HG02678 (cell line): ENCODE results near the gene NAA11.
"Not testable (repeated sequence)": the region's sequence is repeated elsewhere in the genome, so short reads cannot be mapped to it uniquely, and the experiment has no call there.

Experiments
- ATAC-seq: cut with Tn5 transposase; IDR thresholded peaks from one replicate; pipeline ENCODE4 v1.9.1; 2021; ENCODE audit warnings: mild to moderate bottlenecking, moderate library complexity; ENCODE audit not compliant: unreplicated experiment

Gene NAA11

DNA sequence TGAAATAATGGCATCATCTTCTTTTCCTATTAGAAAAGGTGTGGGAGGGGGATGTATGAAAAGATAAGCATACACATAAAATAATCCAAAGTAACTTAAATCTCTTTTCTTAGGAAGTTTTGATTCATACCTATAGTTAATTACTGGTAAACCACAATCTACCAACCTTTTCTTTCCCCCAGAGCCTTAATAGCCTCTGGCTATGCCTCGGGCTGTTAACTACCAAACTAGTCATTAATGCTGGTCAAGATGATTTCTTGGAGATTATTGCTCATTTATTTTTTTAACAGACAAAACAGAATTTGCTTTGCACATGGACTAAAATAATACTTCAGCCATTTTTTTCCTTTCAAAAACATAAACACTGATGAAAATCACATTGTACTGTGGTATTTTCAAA lies 16.9 kb downstream of the NAA11 start:
- no peak for ATAC-seq

DNA sequence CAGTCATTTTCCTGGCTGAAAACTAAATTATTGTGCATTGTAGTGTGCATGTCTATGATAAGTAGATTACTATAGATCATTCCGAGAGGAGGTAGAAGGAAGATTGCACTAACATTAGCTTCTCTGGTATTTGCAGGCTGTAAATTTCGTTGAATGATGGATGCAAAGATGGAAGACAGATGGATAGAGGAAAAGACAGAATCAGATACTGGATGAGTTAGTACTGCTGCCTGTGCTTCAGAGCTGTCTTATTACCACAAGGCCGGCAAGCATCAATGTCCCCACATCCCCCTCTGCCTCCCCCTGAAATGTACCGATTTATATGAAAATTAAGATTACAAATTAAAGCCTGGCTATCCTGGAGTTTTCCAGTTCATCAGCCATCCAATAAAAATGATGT lies 17.7 kb downstream of the NAA11 start:
- no peak for ATAC-seq

DNA sequence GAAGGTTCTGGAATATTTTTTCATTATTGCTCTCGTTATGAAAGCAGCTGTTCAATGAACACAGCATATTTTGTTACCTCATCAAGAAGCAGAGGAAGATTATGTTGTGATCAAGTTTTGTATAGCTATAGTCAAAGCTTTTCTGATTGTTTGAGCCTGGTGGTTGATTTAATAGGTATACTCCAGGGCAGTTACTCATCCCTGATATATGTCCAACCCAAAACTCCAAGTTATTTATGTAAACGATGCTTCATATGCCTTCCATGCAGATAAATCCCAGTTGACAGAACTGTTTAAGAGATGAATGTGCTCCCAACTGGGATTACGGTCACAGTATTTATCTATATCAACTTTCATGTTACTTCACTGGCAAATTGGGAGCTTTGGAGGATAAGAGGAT lies 19.1 kb downstream of the NAA11 start:
- no peak for ATAC-seq

DNA sequence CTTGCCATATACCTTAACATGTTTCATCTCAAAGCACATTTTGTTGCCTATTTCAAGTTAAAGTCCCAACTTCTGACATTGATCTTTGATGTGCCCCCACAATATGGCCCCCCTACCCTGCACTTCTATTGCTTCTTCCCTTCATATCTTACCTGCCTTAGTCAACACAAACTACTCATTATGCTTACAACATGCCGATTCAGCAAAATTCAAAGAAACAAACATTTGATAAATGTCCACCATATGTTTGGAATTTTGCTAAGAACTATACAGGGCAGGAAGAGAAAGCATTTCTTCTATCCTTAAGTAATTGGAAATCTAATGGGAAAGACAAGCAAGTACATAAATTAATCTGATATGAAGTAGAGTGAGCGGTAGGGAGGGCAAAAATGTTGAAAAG lies 25.6 kb downstream of the NAA11 start:
- ATAC-seq: no peak

DNA sequence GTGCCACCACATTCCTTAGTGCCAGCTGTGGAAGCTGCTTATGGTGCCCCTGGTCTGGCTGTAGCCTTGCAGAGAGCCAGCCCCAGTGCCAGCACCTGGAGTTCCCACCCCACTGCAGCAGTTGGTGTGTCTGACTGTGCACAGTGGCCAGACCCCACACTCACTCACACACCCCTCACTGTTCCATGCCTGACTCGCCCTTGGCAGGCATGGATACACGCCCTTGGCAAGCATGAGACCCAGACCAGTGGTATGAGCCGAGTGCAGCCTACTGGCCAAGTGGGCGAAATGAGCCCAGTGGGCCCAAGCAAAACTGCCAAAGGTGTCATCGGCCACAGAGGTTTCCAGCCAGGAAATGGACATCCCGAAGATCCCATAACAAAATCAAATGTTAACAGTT lies 27.4 kb downstream of the NAA11 start:
- ATAC-seq: no peak

DNA sequence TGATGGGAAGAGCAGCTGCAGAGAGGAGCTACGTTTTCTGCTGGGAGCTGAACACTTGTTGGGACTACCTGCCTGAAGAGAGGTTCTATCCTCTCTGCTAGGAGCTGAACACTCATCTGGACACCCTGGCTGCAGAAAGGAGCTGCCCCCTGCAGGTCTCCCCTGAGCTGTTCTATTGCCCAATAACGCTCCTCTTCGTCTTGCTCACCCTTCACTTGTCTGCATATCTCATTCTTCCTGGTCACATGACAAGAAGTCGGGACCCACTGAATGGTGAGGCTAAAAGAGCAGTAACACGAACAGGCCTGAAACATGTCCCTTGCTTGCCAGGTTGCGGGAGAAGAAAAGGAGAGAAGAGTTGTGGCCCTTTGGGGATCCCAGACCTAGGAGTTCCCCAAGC lies 27.8 kb downstream of the NAA11 start:
- no peak for ATAC-seq

DNA sequence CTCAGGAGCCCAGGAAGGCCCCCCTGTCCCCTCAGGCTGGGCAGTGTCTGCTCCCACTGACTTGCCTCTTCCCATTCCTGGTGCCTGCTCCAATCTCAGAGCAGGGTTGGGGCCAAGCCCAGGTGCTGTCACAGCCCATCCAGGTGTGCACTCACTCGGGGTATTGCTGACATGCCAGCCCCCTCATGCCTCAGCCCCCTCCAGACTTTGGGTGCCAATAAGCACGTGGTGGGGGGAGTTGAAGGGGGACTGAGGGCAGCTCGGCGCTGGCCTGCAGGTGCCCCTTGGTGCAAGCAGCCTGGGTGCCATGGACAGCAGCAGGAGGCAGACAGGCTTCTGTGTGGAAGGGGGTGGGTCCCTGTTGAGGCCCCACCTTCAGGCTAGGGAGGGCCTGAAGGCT lies 28.4 kb downstream of the NAA11 start:
- no peak for ATAC-seq

DNA sequence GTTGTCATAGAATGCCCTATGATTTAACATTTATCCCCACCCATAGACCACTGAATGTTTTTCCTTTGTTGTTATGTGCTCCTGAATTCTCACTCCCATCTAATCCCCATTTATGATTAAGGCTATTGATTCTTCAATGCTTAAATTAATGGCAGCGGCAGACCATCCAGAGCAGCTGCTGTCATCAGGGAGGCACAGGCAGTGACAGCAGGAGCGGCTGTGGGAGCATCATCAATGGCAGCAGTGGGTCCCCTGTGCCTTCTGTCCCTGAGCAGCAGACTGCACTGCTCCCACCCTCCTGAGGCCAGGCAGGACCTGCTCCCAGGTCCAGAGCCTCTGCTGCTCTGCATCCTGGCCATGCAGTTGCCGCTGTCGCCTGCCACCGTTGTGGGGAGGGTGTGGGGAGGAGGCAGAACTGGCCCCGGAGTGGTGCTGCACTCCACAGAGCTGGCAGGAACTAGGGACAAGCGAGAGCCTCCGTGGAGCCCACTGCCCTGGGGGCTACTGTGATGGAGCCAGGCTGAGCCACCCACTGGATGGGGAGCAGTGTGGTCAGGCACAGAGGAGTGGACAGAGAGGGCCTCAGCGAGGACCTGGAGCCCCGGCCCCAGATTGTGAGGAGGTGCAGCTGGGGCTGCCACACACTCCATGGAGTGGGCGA lies 29.0 kb downstream of the NAA11 start:
- no peak for ATAC-seq

DNA sequence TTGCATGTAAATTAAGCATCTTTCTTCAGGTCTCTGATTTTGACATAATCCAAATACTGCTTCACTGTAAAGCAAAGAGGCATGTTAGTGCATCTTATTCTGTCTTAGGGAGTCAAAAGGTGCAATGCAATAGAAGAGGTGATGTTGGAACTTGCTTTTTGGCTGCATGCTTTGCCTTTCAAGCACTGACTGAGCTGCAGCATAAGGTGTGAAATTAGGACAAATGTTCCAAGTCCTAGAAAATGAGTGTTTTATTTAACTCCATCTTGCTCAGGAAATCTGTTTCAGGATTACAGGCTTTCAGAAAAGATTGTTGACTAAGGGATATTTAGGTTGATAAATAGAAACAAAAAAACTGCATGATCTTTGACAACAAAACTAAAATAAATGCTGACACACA lies 30.8 kb downstream of the NAA11 start:
- ATAC-seq: no peak

DNA sequence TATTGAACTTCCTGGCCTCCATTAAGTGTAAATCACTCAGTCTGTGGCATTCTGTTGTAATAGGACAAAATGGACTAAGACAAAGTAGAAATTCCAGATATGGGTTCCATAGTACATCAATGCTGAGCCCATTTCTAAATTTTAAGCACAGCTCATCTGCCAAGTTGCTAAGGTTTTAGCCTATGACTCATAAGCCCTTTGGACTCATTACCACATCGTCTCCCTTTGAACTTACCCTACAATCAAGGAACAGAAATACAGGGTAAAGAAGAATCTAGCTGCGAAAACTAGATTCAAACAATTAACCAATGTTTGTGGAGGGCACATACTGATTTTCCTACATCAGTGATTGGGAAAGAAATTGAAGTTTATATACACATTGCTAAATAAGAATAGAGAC lies 31.8 kb downstream of the NAA11 start:
- no peak for ATAC-seq

DNA sequence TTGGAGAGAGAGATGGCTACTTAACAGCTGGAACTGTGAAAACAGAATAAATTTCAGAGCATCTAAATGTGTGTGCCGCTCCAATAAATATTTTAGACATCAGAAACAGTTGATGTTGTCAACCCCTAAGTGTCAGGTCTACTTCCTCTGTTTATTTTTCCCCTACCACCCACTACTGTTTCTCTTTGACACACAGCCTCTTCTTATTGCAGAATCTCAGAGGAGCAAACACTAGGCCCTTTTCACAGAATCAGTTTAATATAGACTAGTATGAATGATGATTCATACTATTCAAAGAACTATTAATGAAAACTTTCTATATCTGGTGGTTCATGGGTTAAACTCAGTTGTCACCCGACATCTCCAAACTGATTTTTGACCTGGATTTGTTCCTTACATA lies 33.9 kb downstream of the NAA11 start:
- no peak for ATAC-seq

DNA sequence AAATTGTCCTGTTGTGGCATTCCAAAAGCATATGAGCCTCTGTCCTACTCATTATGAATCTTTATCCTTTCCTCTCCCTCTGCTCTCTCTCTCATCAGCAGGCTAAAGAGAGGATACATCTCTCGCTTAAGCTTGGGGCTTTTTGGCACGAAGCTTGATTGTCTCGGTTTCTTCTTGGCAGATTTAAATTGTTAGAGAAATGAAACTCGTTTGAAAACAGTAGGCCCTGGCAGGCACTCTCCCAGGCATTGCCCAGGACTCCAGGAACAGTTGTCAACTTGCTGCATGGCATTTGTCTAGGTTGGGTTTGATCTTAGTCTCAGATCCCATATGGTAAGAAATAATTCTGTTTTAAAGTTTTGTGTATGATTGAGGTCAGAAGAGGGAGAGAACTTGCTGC lies 35.5 kb downstream of the NAA11 start:
- no peak for ATAC-seq

DNA sequence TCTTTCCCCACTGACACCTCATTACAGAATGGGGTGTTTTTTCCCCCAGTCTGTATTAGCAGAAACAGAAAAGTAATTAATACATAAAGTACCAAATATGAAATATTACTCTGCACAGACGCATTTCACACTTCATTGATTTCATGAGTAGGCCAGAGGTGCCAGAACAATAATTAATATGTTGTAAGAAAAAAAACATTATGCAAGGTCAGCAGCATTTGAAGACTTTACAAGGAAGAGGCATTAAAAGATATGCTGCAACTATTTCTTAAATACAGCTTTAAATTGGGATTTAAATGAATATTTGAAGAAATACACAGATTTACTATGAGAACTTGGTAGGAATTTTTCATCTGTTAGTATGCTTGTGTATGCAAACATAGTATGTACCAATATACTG lies 37.7 kb downstream of the NAA11 start:
- no peak for ATAC-seq

DNA sequence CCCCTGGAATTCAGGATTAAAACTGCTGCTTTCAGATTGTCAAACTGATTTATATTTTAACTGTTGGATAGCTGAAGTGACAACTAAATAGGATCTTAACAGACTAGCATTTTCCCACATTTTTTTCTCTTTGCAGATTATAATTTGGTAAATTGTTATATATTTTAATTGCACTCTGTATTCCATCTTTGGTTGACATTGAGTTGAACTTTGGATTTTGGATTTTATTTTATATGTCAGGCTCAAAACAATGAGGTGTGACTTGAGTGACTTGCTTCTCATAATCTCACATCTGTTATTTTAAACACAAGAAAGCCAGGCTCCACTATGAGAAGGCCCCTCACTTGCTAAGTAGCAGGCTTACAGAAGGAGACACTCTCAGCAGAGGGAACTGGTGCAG lies 38.1 kb downstream of the NAA11 start:
- no peak for ATAC-seq

DNA sequence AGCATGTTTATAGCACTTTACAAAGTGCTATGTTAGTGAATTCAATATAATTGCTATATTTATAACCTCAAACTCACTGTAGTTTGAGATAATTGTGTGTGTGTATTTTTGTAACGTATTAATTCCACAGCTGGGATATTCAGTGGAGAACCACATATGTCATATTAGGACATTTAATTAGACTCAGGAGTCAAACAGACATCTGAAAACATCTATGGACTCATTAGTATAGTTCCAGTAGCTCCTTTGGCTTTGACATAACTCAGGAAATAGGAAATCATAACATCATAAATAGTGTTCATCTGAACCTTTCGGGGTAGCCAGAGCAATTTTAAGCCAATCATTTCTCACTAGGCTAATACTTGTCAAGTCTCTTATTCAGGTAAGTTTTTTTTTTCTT lies 38.8 kb downstream of the NAA11 start:
- no peak for ATAC-seq

DNA sequence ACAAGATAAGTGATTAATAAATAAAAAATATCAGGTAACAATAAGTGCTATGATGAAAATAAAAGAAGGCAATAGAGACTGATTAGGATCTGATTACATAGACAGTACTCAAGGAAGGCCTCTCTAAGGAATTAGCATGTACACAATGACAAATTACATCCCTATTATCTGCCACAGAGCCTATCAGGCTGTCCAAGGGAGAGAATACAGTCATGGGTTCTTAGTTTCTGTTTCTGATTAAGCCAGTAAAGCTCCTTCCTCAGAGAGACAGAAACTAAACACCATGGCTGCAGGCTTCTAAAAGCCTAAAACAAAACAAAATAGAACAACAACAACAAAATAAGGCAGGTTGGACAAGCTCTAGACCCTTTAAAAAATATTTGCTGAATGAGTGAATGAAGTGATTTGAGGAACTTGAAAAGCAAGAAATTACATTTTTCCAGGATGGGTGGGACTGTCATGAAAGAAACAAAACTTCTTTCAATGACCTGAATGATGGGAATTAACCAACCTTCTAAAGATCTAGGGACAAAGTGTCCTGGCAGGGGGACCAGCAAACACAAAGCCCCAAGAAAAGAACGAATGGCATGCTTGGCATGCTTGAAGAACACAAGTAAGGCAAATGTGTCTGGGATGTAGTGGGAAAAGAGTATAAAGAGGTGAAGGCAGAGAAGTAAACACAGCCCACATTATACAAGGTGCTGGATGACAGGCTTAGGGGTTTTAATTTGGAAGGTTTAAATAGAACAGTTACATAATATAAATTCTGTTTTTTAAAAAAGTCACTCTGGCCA lies 44.1 kb downstream of the NAA11 start:
- no peak for ATAC-seq

DNA sequence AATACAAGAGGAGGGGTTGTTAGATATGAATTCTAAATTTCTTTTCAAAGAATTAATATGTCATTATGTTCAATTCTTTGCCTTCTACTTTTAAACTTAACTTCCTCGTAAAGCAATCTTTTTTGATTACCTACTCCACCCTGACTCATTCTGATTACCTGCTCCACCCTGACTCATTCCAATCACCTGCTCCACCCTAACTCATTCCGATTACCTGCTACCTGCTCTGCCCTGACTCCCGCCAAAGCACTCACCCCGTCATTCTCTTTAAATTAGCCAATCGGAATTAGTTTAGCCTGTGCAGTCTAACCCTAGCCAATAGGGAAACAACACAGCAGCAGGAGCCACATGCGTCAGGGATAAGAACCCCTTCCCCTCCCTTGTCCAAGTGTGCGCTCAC lies 48.4 kb downstream of the NAA11 start:
- ATAC-seq: not testable (repeated sequence)

DNA sequence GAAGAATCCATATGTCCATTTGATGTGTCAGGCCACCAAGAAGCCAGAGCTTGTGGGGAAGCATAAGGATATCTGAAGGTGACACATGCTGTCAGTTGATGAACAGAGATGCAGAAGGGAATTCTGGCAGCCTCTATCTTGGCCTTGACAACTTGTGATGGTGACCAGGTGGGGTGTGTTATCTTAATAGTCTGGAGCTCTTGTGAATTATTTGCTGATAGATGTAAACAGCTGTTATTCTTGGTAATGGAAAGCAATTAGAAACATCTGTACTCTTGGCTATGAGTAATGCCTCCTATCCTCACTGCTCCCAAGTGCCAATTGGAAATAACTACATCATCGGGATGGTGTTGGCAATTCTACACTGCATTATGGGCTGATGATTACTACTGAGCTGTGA lies 51.9 kb downstream of the NAA11 start:
- no peak for ATAC-seq

DNA sequence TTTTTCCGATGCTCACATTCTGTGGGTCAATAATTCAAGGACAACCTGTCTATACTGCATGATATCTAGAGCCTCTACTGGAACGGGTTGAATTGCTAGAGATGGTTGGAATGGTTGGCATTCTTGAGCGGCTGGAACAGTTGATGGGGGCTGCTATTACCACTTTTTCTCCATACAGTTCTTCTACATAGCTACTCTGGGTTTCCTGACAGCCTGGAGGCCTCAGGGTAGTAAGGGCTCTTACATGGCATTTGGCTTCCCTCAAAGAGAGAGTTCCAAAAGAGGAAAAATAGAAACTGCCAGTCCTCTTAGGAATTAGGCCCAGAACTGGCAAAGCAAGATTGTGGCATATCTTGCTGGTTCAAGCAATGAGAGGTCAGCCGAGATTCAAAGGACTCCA lies 53.1 kb downstream of the NAA11 start:
- no peak for ATAC-seq

DNA sequence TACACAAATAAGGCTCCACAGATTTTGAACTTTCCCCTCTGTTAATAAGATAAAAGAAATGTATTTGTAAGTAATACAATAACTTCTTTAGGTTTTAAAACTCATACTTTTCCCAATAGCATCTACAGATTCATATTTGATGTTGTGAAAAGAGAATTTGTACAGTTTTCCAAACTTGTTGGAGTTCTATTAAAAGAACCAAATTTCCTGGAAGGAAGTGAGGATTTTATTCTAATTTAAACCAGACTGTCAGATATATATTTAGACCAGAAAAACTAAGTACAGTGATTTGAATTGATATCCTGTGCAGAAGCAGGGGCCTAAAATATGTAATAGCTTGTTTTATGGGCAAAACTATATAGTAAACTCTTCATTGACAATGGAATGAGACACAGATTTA lies 53.7 kb downstream of the NAA11 start:
- ATAC-seq: no peak

DNA sequence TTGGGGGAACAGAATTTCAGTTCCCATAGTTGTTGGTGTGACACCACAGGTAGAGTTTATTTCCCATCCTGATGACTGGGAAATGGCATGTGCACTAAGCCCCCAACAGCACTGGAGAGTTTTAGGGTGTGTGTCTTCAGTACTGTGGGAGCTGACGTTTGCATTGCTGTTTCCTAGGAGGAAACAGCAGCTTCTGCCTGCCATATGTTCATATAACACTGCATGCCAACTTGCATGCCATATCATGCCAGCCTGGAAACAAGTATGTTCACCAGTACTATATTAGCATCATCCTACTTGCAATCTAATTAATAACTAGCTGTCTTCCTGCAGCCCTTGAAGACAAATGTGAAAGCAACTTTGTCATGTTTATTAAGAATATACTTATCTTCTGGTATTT lies 58.2 kb downstream of the NAA11 start:
- ATAC-seq: no peak
